SHP77 (cell line): ENCODE results near the gene SLC49A4.

Experiments used
- DNase-seq, 2 experiments: peaks; one replicate each; lab custom pipeline; 2025; lab: John Stamatoyannopoulos, UW

The SLC49A4 gene

DNA sequence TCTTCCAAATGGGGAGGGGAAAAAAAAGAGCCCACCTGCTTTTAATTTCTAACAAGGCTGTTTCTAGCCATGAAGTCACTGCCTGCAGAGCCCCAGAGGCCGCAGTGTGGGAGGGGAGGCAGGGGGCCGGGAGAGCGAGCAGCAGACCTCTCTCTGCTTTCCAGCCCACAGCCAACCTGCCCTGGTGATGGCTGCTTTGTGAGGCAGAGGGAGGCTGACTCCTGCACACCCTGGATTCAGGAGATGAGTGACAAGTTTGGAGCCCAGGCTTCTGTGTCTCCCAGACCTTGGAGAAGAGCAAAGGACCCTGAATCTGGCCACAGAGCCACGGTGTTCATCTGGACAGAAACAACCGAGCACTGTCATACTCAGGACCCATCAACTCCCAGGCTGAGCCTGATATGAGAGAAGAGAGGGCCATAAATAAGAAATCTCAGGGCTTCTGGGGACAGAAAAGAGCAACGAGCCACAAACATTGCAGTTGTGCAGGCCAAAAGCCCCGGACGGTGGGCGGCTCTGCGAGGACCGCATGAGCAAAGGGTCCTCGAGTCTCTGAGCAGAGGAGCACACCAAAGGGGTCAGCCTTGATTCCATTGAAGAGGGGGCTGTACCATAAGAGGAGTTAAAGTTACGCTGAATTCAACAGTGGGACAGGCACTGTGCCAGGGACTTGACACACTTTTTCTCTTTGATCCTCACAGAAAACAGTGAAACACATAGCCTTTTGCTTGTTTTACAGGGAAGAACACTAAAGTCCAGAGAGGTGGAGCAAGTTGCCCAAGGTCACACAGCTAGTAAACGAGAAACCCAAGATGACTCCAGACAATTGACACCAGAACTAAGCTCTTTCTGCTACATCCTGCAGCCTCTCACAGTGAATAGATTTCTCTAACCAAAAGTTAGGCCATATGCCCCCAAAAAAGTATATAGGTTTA is 135.5 kb downstream of the SLC49A4 start:
- no peak for DNase-seq
